ENCODE data around the gene LZTR1.
A peak's percentile ranks its signal among the peaks of the same experiment; 100 is the strongest.

The LZTR1 gene

DNA sequence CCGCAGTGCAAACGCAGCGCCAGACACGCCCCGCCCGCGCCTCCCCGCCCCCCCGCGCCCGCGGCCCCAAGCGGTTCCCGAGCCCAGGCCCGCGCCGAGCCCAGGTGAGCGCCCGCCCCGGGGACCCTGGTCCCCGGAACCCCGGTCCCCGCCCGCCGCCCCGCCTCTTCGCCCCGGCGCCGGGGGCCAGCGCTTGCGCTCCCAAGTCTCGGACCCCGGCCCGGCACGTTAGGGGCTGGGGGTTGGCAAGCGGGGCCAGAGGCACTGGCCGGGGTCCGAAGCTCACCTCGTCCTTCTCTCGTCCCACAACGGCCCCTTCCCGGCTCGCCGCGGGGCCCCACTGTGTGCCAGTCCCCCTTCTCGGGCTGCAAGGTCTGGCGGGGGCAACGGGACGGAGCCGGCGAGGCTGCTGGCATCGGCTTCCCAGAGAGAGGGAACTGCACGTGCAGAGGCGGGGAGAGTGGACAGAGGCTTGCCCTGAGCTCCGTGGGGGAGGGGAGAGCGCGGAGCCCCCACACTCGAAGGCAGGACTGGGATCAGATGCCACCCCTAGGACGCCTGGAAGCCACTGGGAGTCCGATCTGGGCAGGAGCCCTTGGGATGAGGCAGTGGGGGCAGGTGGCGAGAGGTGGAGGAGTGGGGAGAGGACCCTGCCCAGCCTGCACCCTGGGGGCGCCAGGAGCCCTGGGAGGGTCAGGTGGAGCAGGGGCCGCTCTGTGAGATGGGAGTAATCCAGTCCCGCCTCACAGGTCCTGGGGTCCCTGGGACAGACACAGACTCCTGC, 16.8 kb upstream of the LZTR1 start:
- H3K9me3 Mint-ChIP-seq = no peaks in the 10 kb centered on the region
- peak overlapping the region; percentile 54 for H3K4me3 Mint-ChIP-seq
- DNase-seq = peak; percentile 46
- H3K27me3 Mint-ChIP-seq (ENCODE audit: low read depth, poor library complexity) = peaks cover 60% of the 10 kb centered on the region
- no peaks in the 10 kb centered on the region for H3K36me3 Mint-ChIP-seq (ENCODE audit: low read depth)
- H3K4me1 Mint-ChIP-seq = peaks cover 16% of the 10 kb centered on the region
- no peak overlapping the region for H3K27ac Mint-ChIP-seq
- TF ChIP-seq, protein P1, sequence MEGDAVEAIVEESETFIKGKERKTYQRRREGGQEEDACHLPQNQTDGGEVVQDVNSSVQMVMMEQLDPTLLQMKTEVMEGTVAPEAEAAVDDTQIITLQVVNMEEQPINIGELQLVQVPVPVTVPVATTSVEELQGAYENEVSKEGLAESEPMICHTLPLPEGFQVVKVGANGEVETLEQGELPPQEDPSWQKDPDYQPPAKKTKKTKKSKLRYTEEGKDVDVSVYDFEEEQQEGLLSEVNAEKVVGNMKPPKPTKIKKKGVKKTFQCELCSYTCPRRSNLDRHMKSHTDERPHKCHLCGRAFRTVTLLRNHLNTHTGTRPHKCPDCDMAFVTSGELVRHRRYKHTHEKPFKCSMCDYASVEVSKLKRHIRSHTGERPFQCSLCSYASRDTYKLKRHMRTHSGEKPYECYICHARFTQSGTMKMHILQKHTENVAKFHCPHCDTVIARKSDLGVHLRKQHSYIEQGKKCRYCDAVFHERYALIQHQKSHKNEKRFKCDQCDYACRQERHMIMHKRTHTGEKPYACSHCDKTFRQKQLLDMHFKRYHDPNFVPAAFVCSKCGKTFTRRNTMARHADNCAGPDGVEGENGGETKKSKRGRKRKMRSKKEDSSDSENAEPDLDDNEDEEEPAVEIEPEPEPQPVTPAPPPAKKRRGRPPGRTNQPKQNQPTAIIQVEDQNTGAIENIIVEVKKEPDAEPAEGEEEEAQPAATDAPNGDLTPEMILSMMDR (IDR thresholded peaks at IDR 0.05) = no peak

DNA sequence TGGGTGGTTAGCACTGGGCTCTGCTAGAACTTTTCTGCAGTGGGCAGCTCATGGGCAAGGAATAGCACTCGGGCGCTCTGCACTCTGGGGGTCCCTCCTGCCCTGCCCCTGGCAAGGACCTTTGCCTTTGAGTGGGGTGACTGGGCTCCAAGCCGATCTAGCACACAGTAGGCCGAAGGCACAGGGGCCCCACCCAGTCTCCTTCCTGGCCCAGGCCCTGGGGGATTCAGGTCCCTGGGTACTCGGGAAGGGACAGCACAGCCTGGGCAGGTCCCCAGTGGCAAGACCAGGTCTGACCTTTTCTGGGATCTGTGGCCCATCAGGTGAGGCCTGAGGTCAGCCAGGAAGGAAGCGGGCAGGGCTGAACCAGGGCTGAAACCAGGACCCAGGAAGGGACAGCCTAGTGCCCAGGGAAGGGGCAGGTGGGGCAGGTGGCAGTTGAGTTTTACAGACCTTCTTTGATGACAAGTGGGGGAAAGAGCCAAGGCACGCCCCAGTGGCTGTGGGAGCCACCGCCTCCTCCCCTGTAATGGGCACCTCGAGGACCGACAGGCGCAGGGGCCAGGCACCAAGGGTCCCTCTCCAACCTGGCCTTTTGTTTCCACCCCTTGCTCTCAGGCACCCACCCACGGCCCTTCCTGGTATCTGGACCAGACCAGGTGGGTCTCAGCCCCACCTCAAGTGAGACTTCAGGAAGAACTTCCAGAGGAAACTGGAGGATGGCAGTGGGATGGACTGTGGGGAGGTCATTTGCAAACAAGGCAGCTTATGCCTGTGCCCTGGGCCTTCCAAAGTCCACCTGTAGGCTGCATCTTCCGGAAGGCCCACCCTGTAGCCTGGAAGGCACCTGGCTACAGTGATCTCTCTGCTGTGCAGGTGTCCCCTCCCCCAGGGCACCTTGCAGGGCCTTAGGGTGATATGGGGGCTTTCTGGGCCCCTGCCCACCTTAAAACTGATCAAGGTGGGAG, 15.9 kb upstream of the LZTR1 start:
- DNase-seq = no peak
- H3K27ac Mint-ChIP-seq = no peak overlapping the region
- no peaks in the 10 kb centered on the region for H3K36me3 Mint-ChIP-seq (ENCODE audit: low read depth)
- H3K4me1 Mint-ChIP-seq = peaks cover 22% of the 10 kb centered on the region
- peaks cover 57% of the 10 kb centered on the region for H3K27me3 Mint-ChIP-seq (ENCODE audit: low read depth, poor library complexity)
- no peaks in the 10 kb centered on the region for H3K9me3 Mint-ChIP-seq
- TF ChIP-seq, protein P1 (IDR thresholded peaks at IDR 0.05) = no peak
- no peak overlapping the region for H3K4me3 Mint-ChIP-seq

DNA sequence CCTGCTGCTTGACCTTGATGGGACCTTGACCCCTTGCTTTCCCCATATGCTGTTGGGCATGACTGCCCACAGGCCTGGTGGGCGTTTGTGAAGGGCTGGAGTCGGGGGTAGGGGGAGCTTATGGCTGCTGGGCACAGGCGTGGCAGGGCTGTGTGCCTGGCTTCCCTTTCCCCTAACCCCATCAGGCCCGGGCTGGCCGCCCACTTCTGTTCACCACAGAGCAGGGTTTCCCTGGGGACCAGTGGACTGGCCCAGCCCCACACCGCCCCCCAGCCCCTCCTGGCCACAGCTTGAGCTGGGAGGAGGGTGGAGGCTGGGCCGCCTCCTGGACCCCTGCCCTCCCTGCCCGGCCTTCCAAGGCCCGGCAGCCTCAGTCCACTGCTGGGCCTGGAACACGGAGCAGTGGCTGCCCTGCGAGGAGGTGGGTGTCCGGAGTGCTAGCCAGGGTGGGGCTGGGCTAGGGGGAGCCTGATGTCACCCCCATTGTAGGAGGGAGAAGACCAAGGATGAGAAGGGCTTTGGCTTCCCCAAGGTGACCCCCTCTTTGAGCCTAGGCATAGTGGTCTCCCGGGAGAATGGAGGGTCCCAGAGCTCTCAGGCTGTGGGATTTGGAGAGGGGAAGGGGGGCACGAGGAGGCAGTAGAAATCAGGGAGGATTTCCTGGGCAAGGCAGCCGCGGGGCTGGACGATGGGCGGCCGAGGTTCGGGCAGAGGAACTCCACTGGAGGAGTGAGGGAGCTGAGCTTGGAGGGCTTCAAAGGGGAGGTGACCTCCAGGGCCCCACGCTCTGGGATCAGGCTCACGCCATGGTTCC, 15.0 kb upstream of the LZTR1 start, which contains the start of gene AIFM3:
Gene AIFM3, plus strand, starts transcription at position 373 of the 814 bp plus-strand sequence. CDS start 690 bp downstream, outside the sequence.
- Mint-ChIP-seq H3K27ac (no peak within 1 kb of the TSS), H3K36me3 (ENCODE audit: low read depth) (no peaks in the 10 kb centered on the region), H3K4me1 (peaks cover 31% of the 10 kb centered on the region), H3K27me3 (ENCODE audit: low read depth, poor library complexity) (peaks cover 51% of the 10 kb centered on the region), H3K4me3 (no peak within 1 kb of the TSS), H3K9me3 (no peaks in the 10 kb centered on the region)
- TF ChIP-seq, protein P1 (IDR thresholded peaks at IDR 0.05) = no peak
- DNase-seq = no peak

DNA sequence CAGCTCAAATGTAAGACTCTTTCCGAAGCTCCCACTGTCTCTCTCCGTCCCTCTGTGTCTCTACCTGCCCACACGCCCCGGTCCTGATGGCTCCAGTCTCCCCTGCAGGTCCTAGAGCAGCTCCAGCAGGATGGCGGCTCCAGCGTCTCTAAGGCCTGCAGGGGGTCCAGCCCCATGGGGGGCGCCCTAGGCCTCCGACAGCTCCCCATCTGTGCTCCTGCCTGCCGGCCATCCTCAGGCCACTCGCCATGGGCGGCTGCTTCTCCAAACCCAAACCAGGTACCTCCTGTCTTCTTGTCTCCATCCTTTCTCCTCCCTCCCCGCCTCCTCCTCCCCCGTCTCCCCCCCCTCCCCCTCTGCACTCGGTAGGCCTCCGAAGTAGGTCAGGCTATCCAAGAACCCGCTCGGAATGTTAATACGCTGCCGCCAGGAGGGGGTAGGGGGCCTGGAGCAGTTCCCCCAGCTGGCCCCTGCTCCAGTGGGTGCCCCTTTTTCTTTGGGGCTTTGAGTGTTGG, 14.3 kb upstream of the LZTR1 start:
- TF ChIP-seq, protein P1 (IDR thresholded peaks at IDR 0.05) = no peak
- H3K4me3 Mint-ChIP-seq = no peak overlapping the region
- H3K27ac Mint-ChIP-seq = no peak overlapping the region

DNA sequence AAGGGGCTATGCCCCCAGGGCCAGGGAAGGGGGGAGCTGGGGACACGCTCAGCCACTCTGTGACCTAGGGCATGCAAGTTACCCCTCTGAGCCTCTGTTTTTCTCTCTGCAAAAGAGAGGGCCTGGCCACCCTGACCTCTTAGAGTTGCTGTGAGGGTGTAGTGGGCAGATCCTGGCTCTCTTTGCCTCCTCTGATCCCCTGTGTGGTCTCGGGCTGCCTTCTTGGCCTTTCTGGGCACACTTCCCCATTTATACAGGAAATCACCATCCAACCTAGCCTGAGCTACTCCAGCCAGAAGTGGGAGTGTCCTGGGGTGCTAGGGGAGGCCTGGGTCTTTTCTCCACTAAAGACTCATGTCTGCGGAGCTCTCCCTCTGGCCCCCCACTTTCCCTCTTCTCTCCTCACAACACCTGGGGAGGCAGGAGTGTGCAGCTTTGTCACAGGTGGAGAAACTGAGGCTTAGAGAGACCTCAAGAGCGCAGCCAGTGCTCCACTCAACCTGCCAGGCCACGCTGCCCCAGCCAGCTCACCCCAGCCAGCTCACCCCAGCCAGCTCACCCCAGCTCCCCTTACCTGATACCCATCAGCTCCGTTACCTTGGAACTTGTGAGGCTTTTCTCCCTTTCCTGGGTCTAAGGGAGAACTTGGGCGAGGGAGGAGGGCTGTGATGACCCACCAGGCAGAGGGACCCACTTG, 13.7 kb upstream of the LZTR1 start:
- H3K4me1 Mint-ChIP-seq = peaks cover 38% of the 10 kb centered on the region
- peaks cover 43% of the 10 kb centered on the region for H3K27me3 Mint-ChIP-seq (ENCODE audit: low read depth, poor library complexity)
- H3K4me3 Mint-ChIP-seq = no peak overlapping the region
- H3K27ac Mint-ChIP-seq = no peak overlapping the region
- H3K9me3 Mint-ChIP-seq = no peaks in the 10 kb centered on the region
- H3K36me3 Mint-ChIP-seq (ENCODE audit: low read depth) = no peaks in the 10 kb centered on the region
- DNase-seq = no peak
- TF ChIP-seq, protein P1 (IDR thresholded peaks at IDR 0.05) = no peak

More for the DNA sequence above, 14.3 kb upstream of the LZTR1 start:
- Mint-ChIP-seq H3K27me3 (ENCODE audit: low read depth, poor library complexity) (peaks cover 49% of the 10 kb centered on the region), H3K4me1 (peaks cover 38% of the 10 kb centered on the region), H3K9me3 (no peaks in the 10 kb centered on the region), H3K36me3 (ENCODE audit: low read depth) (no peaks in the 10 kb centered on the region)
- peak; percentile 20 for DNase-seq

Data from nephron progenitor cell (in vitro differentiated cells).